B cell (primary cell): ENCODE measurements around the gene C12orf75. TPM values are rescaled to one million over a fixed set of nuclear protein-coding genes. Genes with fewer than 3 reads are reported as not detected.

Source experiments
- ATAC-seq: fragments of 200-7000 bp; cut with Tn5 transposase; one replicate; pipeline ENCODE4 v1.10.0; 2021; ENCODE audit warnings: low read depth, mild to moderate bottlenecking, moderate number of reproducible peaks, moderate library complexity
- CTCF ChIA-PET: fragments of 350-600 bp; sonication (Branson Sonifier 250); formaldehyde crosslinking; loops from one replicate; lab custom pipeline; 2021; ENCODE audit warnings: antibody characterized with exemption, inconsistent platforms; lab: Charles Lee
- POLR2A ChIA-PET: fragments of 350-600 bp; sonication (Branson Sonifier 250); formaldehyde crosslinking; loops from one replicate; lab custom pipeline; 2021; ENCODE audit warnings: antibody characterized with exemption; lab: Charles Lee
- DNase-seq: peaks from one replicate; pipeline ENCODE4 v3.0.0; 2013
- H2AFZ ChIP-seq: 2 replicates; pipeline ENCODE4 v1.6.1; 2012; ENCODE audit warnings: mild to moderate bottlenecking, low read depth, low read length; ENCODE audit not compliant: insufficient read depth, poor library complexity, severe bottlenecking
- H3K27ac ChIP-seq, 2 donors: 1 replicate in 1 of 2; 2 replicates in 1 of 2; pipeline ENCODE4 v1.5.1; 2012 to 2013; ENCODE audit warnings: low read length in 2 of 2, mild to moderate bottlenecking in 2 of 2, moderate library complexity in 1 of 2
- H3K27me3 ChIP-seq, 4 experiments: fragments of 200-600 bp in 1 of 4; sonication (generic) in 1 of 4; replicated peaks in 1 of 4; 1 replicate in 2 of 4; 2 replicates in 2 of 4; pipeline versions ENCODE4 v1.6.1 to v1.7.0; 2013 to 2016; ENCODE audit warnings: low read length in 3 of 4, mild to moderate bottlenecking in 2 of 4, mixed read lengths in 1 of 4, moderate library complexity in 1 of 4; ENCODE audit not compliant: insufficient read depth in 4 of 4, control insufficient read depth in 3 of 4; ENCODE audit errors: control extremely low read depth in 1 of 4
- H3K36me3 ChIP-seq, 2 experiments: replicated peaks in 1 of 2; 1 replicate in 1 of 2; 2 replicates in 1 of 2; pipeline versions ENCODE4 v1.6.1 to v1.7.1; 2013; ENCODE audit warnings: low read length in 1 of 2; ENCODE audit not compliant: insufficient read depth in 2 of 2, control insufficient read depth in 1 of 2; ENCODE audit errors: control extremely low read depth in 1 of 2, extremely low read depth in 1 of 2
- H3K4me1 ChIP-seq, 2 donors: fragments of 200-600 bp in 1 of 2; sonication (generic) in 1 of 2; 1 replicate in 1 of 2; 2 replicates in 1 of 2; pipeline versions ENCODE4 v1.5.1 to v1.6.1; 2013 to 2017; ENCODE audit warnings: low read length in 2 of 2; ENCODE audit not compliant: control insufficient read depth in 2 of 2, insufficient read depth in 2 of 2
- H3K4me2 ChIP-seq: replicated peaks from 2 replicates; pipeline ENCODE3; 2012; ENCODE audit warnings: mild to moderate bottlenecking, low read depth, low read length; ENCODE audit not compliant: poor library complexity, severe bottlenecking
- H3K4me3 ChIP-seq, 5 experiments: fragments of 200-600 bp in 1 of 5; sonication (generic) in 1 of 5; 1 replicate in 3 of 5; 2 replicates in 2 of 5; pipeline versions ENCODE4 v1.5.1 to v1.7.0; 2011 to 2016; ENCODE audit warnings: low read length in 4 of 5, mild to moderate bottlenecking in 4 of 5, low read depth in 2 of 5, control low read depth in 1 of 5, moderate library complexity in 1 of 5; ENCODE audit not compliant: insufficient read depth in 1 of 5; ENCODE audit errors: control extremely low read depth in 1 of 5, extremely low read depth in 1 of 5
- H3K79me2 ChIP-seq: fragments of 200-600 bp; sonication (generic); one replicate; pipeline ENCODE4 v1.6.0; 2016; ENCODE audit warnings: low read length; ENCODE audit not compliant: control insufficient read depth, insufficient read depth
- H3K9ac ChIP-seq: fragments of 200-600 bp; sonication (generic); 2 replicates; pipeline ENCODE4 v1.6.1; 2017; ENCODE audit warnings: mild to moderate bottlenecking, low read length, moderate library complexity
- H3K9me3 ChIP-seq, 3 donors: one replicate each; pipeline versions ENCODE4 v1.6.1 to v1.7.1; 2013; ENCODE audit warnings: low read length in 2 of 3; ENCODE audit not compliant: control insufficient read depth in 2 of 3, insufficient read depth in 1 of 3; ENCODE audit errors: control extremely low read depth in 1 of 3
- H4K20me1 ChIP-seq: 2 replicates; pipeline ENCODE4 v1.6.0; 2012; ENCODE audit warnings: mild to moderate bottlenecking, low read length; ENCODE audit not compliant: insufficient read depth, control insufficient read depth, poor library complexity, severe bottlenecking
- H3K27ac Mint-ChIP-seq: one replicate; pipeline ENCODE4 v1.8.0; 2021; ENCODE audit warnings: mixed read lengths
- H3K27me3 Mint-ChIP-seq: one replicate; pipeline ENCODE4 v1.8.0; 2021; ENCODE audit warnings: mixed read lengths
- H3K4me1 Mint-ChIP-seq: one replicate; pipeline ENCODE4 v1.8.0; 2021; ENCODE audit warnings: mixed read lengths
- H3K4me3 Mint-ChIP-seq: one replicate; pipeline ENCODE4 v1.8.0; 2021; ENCODE audit warnings: mixed read lengths
- H3K9me3 Mint-ChIP-seq: one replicate; pipeline ENCODE4 v1.8.0; 2022; ENCODE audit warnings: mixed read lengths; ENCODE audit not compliant: insufficient read depth
- EZH2 ChIP-seq: IDR thresholded peaks from 2 replicates; pipeline ENCODE4 v1.6.1; 2012; ENCODE audit warnings: borderline replicate concordance, low read depth, mild to moderate bottlenecking, moderate library complexity, low read length; ENCODE audit not compliant: insufficient read depth, poor library complexity, severe bottlenecking
- WGBS: methylation state at CpG from one replicate; pipeline ENCODE4 v1.1.5; 2013; ENCODE audit warnings: missing lambda C conversion rate; ENCODE audit not compliant: insufficient coverage; 5-methylcytosine and 5-hydroxymethylcytosine counted together
- intact Hi-C: fragments of 100-400 bp; cut with micrococcal nuclease; formaldehyde crosslinking; loops from one replicate; pipeline ENCODE4 v1.10.0; 2022
- polyA plus RNA-seq: library from polyadenylated mRNA; depleted of rRNA; stranded (reverse); fragments of >200 nt; gene quantifications from 2 replicates; pipeline ENCODE4 v1.2.3, GENCODE V29; 2012
- total RNA-seq, 2 donors: library from RNA; stranded (reverse); fragments of 120-200 nt in 1 of 2; gene quantifications; 1 replicate in 1 of 2; 2 replicates in 1 of 2; pipeline versions ENCODE4 v1.2.3 to v1.2.4, GENCODE V29; 2013 to 2022
- TF ChIP-seq, protein P1 (sequence below): fragments of 200-600 bp; IDR thresholded peaks from one replicate; pipeline ENCODE4 v1.8.0; 2022; ENCODE audit warnings: antibody characterized with exemption, mild to moderate bottlenecking

The C12orf75 gene
- total and polyA plus RNA-seq, 2 donors (not counting 1 experiment from before 2014, with no cell fraction given) = 8.5 to 12.9 TPM

DNA sequence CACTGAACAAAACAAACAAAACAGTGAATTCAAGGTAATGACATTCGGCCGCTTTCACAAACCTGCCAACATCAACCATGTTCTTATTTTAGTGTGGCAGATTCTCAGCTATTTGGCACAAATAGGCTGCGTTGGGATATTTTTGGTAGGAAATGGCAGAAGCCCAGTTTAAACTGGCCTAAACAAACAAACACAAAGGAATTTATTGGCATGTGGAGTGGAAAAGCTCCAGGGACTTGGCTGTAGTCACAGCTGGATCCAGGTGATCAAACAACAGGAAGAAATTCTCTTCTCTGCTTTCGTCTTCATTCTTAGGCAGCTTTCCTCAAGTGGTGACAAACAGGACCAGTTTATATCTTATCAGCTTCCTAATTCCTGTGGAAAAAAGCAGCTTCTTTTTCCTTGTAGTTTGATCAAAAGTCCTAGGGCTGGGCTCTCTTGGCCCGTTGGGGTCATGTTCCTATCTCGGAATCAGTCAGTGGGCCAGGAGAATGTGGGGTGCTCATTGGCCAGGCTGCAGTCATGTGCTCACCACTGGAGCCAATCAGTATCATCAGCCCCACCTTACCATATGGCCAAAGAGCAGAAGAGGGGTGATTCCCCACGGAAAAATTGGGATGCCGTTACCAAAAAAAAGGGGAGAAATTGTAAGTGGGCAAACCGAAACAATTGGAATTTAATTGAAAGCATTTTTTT lies 22.6 kb downstream of the C12orf75 start:
- no peak for DNase-seq
- Histone ChIP-seq H3K4me1 (peaks cover 29 to 30% of the 10 kb centered on the region in 2 donors), H3K27me3 (no peaks in the 10 kb centered on the region), H3K9me3 (peaks cover 0 to 4% (median 0%) of the 10 kb centered on the region in 3 donors), H4K20me1 (no peaks in the 10 kb centered on the region), H3K27ac (no peak overlapping the region), H3K36me3 (no peaks in the 10 kb centered on the region), H3K4me2 (no peak overlapping the region), H3K79me2 (peaks cover 30% of the 10 kb centered on the region), H3K4me3 (no peak overlapping the region), H2AFZ (no peak overlapping the region), H3K9ac (no peak overlapping the region)
- no peak overlapping the region for H3K27ac Mint-ChIP-seq
- H3K4me3 Mint-ChIP-seq = no peak overlapping the region
- H3K9me3 Mint-ChIP-seq = peaks cover 7% of the 10 kb centered on the region
- CTCF ChIA-PET = interaction anchor here (1.1 to 1.2 kb wide), 2 partner anchors 15 to 30 kb away, joined by 3 to 4 read pairs; no protein-coding TSS in a partner anchor
- WGBS = 73% methylated on average over 3 of the region's 9 CpGs
- H3K4me1 Mint-ChIP-seq = peaks cover 49% of the 10 kb centered on the region
- TF ChIP-seq EZH2 = no peak
- TF ChIP-seq, protein P1, sequence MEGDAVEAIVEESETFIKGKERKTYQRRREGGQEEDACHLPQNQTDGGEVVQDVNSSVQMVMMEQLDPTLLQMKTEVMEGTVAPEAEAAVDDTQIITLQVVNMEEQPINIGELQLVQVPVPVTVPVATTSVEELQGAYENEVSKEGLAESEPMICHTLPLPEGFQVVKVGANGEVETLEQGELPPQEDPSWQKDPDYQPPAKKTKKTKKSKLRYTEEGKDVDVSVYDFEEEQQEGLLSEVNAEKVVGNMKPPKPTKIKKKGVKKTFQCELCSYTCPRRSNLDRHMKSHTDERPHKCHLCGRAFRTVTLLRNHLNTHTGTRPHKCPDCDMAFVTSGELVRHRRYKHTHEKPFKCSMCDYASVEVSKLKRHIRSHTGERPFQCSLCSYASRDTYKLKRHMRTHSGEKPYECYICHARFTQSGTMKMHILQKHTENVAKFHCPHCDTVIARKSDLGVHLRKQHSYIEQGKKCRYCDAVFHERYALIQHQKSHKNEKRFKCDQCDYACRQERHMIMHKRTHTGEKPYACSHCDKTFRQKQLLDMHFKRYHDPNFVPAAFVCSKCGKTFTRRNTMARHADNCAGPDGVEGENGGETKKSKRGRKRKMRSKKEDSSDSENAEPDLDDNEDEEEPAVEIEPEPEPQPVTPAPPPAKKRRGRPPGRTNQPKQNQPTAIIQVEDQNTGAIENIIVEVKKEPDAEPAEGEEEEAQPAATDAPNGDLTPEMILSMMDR = no peak
- POLR2A ChIA-PET = no interaction called here
- no peak for ATAC-seq
- no peaks in the 10 kb centered on the region for H3K27me3 Mint-ChIP-seq
- intact Hi-C loops = no loop called here

DNA sequence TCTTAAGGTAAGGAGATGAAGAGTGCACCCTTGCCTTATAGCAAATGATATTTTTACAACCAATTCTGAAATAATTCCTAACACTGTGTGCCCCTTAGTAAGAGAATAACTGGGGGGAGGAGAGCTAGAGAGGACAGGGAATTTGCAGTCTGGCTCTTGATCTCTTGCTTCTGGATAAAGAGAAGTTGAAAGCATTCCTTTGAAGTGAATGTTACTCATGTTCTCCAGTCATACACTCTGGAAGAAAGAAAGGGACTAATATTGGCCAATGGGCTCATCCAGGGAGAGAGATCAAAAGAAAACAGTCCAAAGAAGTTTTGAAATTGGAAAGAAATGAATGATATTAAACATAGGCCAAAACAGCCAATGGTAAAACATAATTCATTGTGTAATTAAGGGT lies 25.3 kb downstream of the C12orf75 start:
- H3K79me2 ChIP-seq = peaks cover 41% of the 10 kb centered on the region
- no peaks in the 10 kb centered on the region for H4K20me1 ChIP-seq
- no peaks in the 10 kb centered on the region for H3K36me3 ChIP-seq
- Mint-ChIP-seq H3K4me1 (peaks cover 56% of the 10 kb centered on the region), H3K27ac (no peak overlapping the region), H3K4me3 (no peak overlapping the region), H3K27me3 (no peaks in the 10 kb centered on the region), H3K9me3 (peaks cover 7% of the 10 kb centered on the region)
- no peak overlapping the region for H3K9ac ChIP-seq
- peaks cover 0 to 4% (median 0%) of the 10 kb centered on the region in 3 donors for H3K9me3 ChIP-seq
- POLR2A ChIA-PET = no interaction called here
- no peak overlapping the region for H3K27ac ChIP-seq
- ATAC-seq (no peak), DNase-seq (no peak)
- H2AFZ ChIP-seq = no peak overlapping the region
- CTCF ChIA-PET = no interaction called here
- H3K4me1 ChIP-seq = peaks cover 46 to 50% of the 10 kb centered on the region in 2 donors
- H3K4me3 ChIP-seq = no peak overlapping the region
- H3K27me3 ChIP-seq = no peaks in the 10 kb centered on the region
- TF ChIP-seq EZH2 = no peak
- no peak overlapping the region for H3K4me2 ChIP-seq
- intact Hi-C loops = no loop called here
